PC-3 (cell line): ENCODE data around the gene CCDC34. TPM values are rescaled to one million over a fixed set of nuclear protein-coding genes. Genes with fewer than 3 reads are reported as not detected.

Source experiments
- ATAC-seq: fragments of 200-7000 bp; cut with Tn5 transposase; 2 replicates; pipeline ENCODE4 v1.9.1; 2020; ENCODE audit warnings: mild to moderate bottlenecking, moderate library complexity
- BruUV-seq: library from RNA; stranded (reverse); fragments of 400-500 nt; replicated peaks from 2 replicates; lab custom pipeline; 2021; lab: Mats Ljungman, UMichigan
- CTCF ChIA-PET: fragments of 300-600 bp; sonication (Branson Sonifier 250); formaldehyde crosslinking; loops from one replicate; lab custom pipeline; 2022; ENCODE audit warnings: antibody characterized with exemption; lab: Charles Lee
- POLR2A ChIA-PET: fragments of 300-600 bp; sonication (Branson Sonifier 250); formaldehyde crosslinking; loops from one replicate; lab custom pipeline; 2022; ENCODE audit warnings: antibody characterized with exemption; ENCODE audit not compliant: unreplicated experiment; lab: Charles Lee
- DNase-seq: peaks from one replicate; pipeline ENCODE4 v3.0.0-alpha.2; 2015
- H2AFZ ChIP-seq: fragments of 300-600 bp; sonication (generic); 2 replicates; pipeline ENCODE4 v1.6.0; 2016; ENCODE audit warnings: antibody characterized with exemption, low read length
- H3F3A ChIP-seq: fragments of 300-600 bp; sonication (generic); one replicate; pipeline ENCODE4 v1.6.0; 2017; ENCODE audit warnings: antibody characterized with exemption, low read length, control low read depth, mild to moderate bottlenecking; ENCODE audit not compliant: unreplicated experiment
- H3K27ac ChIP-seq: fragments of 300-600 bp; sonication (generic); 2 replicates; pipeline ENCODE4 v1.5.1; 2016; ENCODE audit warnings: mild to moderate bottlenecking, low read length
- H3K27me3 ChIP-seq: fragments of 300-600 bp; sonication (generic); 2 replicates; pipeline ENCODE4 v1.6.1; 2016; ENCODE audit warnings: low read length, mixed read lengths
- H3K36me3 ChIP-seq: fragments of 300-600 bp; sonication (generic); 2 replicates; pipeline ENCODE4 v1.6.1; 2016; ENCODE audit warnings: low read depth, mixed run types, low read length, mixed read lengths
- H3K4me1 ChIP-seq: fragments of 300-600 bp; sonication (generic); 2 replicates; pipeline ENCODE4 v1.5.1; 2016; ENCODE audit warnings: low read length; ENCODE audit not compliant: insufficient read depth
- H3K4me2 ChIP-seq: fragments of 300-600 bp; sonication (generic); 2 replicates; pipeline ENCODE4 v1.6.0; 2016; ENCODE audit warnings: low read length
- H3K4me3 ChIP-seq: fragments of 300-600 bp; sonication (generic); 2 replicates; pipeline ENCODE4 v1.5.1; 2016; ENCODE audit warnings: mild to moderate bottlenecking, low read length, mixed read lengths
- H3K79me2 ChIP-seq: fragments of 300-600 bp; sonication (generic); 2 replicates; pipeline ENCODE4 v1.6.1; 2017; ENCODE audit warnings: low read length, mixed read lengths
- H3K9ac ChIP-seq: fragments of 300-600 bp; sonication (generic); 2 replicates; pipeline ENCODE4 v1.6.0; 2016; ENCODE audit warnings: mild to moderate bottlenecking, low read length
- H3K9me2 ChIP-seq: fragments of 300-600 bp; sonication (generic); replicated peaks from 2 replicates; pipeline ENCODE4 v1.6.1; 2016; ENCODE audit warnings: mixed run types, low read length, mixed read lengths
- H3K9me3 ChIP-seq: fragments of 300-600 bp; sonication (generic); 2 replicates; pipeline ENCODE4 v1.6.1; 2016; ENCODE audit warnings: low read length, mixed read lengths
- H4K20me1 ChIP-seq: fragments of 300-600 bp; sonication (generic); 2 replicates; pipeline ENCODE4 v1.6.1; 2016; ENCODE audit warnings: low read length, mixed read lengths
- EZH2 ChIP-seq: fragments of 300-600 bp; sonication (generic); IDR thresholded peaks from one replicate; pipeline ENCODE4 v1.6.1; 2017; ENCODE audit warnings: antibody characterized with exemption, mild to moderate bottlenecking, low read length; ENCODE audit not compliant: unreplicated experiment
- EZH2phosphoT487 ChIP-seq: fragments of 300-600 bp; sonication (generic); IDR thresholded peaks from 2 replicates; pipeline ENCODE4 v1.6.1; 2018; ENCODE audit warnings: mild to moderate bottlenecking, antibody characterized with exemption, low read length, borderline replicate concordance
- intact Hi-C: fragments of 100-400 bp; cut with micrococcal nuclease; formaldehyde crosslinking; loops from 2 replicates; pipeline ENCODE4 v1.9.0; 2023
- total RNA-seq: library from RNA; depleted of rRNA; stranded (reverse); fragments of >200 nt; gene quantifications from 2 replicates; pipeline ENCODE4 v1.2.3, GENCODE V29; 2014
- TF ChIP-seq, protein P1 (sequence below): fragments of 300-600 bp; sonication (generic); conservative IDR thresholded peaks from 2 replicates; pipeline ENCODE4 v1.5.1; 2017; ENCODE audit warnings: antibody characterized with exemption, low read depth, mild to moderate bottlenecking, low read length

The CCDC34 gene
- total RNA-seq, 1 experiment from 2014 or later: 11.0 TPM

DNA sequence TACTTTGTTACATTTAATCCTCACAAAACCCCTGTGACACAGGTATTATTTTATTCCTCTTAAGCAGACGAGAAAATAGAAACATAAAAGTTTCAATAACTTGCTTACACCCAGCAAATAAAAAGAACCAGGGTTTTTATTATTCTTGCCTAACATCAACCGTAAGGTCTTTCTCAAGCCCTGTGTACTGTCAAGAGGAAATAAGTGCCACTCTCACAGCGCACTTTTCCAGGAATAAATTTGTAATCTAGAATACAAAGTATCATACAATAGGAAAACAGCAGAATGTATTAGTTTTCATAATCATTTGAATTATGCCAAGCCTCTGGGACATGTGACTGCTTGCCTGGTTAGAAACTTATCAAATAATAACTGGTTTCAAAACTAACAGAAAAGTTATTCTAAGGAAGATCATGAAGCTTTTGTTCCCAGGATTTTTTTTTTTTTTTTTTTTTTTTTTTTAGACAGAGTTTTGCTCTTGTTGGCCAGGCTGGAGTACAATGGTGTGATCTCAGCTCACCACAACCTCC is 7.4 kb downstream of the CCDC34 start:
- no peaks in the 10 kb centered on the region for H3K9me3 ChIP-seq
- intact Hi-C loops: no loop called here
- no peak overlapping the region for H3K9ac ChIP-seq
- DNase-seq (no peak), ATAC-seq (no peak)
- no peaks in the 10 kb centered on the region for H3K9me2 ChIP-seq
- no peaks in the 10 kb centered on the region for H4K20me1 ChIP-seq
- ChIA-PET CTCF (no interaction called here), POLR2A (no interaction called here)
- TF ChIP-seq EZH2 (no peak), EZH2phosphoT487 (no peak)
- TF ChIP-seq, protein P1, sequence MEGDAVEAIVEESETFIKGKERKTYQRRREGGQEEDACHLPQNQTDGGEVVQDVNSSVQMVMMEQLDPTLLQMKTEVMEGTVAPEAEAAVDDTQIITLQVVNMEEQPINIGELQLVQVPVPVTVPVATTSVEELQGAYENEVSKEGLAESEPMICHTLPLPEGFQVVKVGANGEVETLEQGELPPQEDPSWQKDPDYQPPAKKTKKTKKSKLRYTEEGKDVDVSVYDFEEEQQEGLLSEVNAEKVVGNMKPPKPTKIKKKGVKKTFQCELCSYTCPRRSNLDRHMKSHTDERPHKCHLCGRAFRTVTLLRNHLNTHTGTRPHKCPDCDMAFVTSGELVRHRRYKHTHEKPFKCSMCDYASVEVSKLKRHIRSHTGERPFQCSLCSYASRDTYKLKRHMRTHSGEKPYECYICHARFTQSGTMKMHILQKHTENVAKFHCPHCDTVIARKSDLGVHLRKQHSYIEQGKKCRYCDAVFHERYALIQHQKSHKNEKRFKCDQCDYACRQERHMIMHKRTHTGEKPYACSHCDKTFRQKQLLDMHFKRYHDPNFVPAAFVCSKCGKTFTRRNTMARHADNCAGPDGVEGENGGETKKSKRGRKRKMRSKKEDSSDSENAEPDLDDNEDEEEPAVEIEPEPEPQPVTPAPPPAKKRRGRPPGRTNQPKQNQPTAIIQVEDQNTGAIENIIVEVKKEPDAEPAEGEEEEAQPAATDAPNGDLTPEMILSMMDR: no peak
- H3K27ac ChIP-seq: no peak overlapping the region
- no TSS peak for BruUV-seq
- H3K4me3 ChIP-seq: no peak overlapping the region
- no peaks in the 10 kb centered on the region for H3K27me3 ChIP-seq
- H3F3A ChIP-seq: no peaks in the 10 kb centered on the region
- peaks cover 5% of the 10 kb centered on the region; the same call in 1 of the 2 replicates for H3K79me2 ChIP-seq
- no peak overlapping the region for H2AFZ ChIP-seq
- H3K36me3 ChIP-seq: no peaks in the 10 kb centered on the region
- H3K4me1 ChIP-seq: no peaks in the 10 kb centered on the region; the same call in 1 of the 2 replicates
- H3K4me2 ChIP-seq: no peak overlapping the region

- no TSS peak for BruUV-seq
- CTCF ChIA-PET: no interaction called here
- no peaks in the 10 kb centered on the region for H3K79me2 ChIP-seq
- TF ChIP-seq, protein P1: no peak
- no peak for TF ChIP-seq EZH2phosphoT487
- no peak for TF ChIP-seq EZH2
- DNase-seq (no peak), ATAC-seq (no peak)
- no peaks in the 10 kb centered on the region for H3K27me3 ChIP-seq
- H3K36me3 ChIP-seq: no peaks in the 10 kb centered on the region
- H3K4me1 ChIP-seq: no peaks in the 10 kb centered on the region
- no peak overlapping the region for H3K27ac ChIP-seq
- H3K9me2 ChIP-seq: no peaks in the 10 kb centered on the region
- POLR2A ChIA-PET: interaction anchor here (0.7 kb wide), 1 partner anchor 48 kb away, joined by 6 read pairs; no protein-coding TSS in a partner anchor
- no peak overlapping the region for H3K9ac ChIP-seq
- H2AFZ ChIP-seq: no peak overlapping the region
- H3K4me3 ChIP-seq: no peak overlapping the region
- intact Hi-C loops: no loop called here
- no peaks in the 10 kb centered on the region for H3K9me3 ChIP-seq
- no peaks in the 10 kb centered on the region for H3F3A ChIP-seq
- no peaks in the 10 kb centered on the region for H4K20me1 ChIP-seq
- no peak overlapping the region for H3K4me2 ChIP-seq
Observed at GRCh38 chr11:27354359-27354965, 8.6 kb downstream of the CCDC34 start.

- H3K4me2 ChIP-seq: no peak overlapping the region
- H3K4me1 ChIP-seq: 0 out of 2 replicates have a peak, but pooled peaks cover under 1% of the 10 kb centered on the region
- H3F3A ChIP-seq: no peaks in the 10 kb centered on the region
- ChIA-PET POLR2A (interaction anchor here (0.7 kb wide), 1 partner anchor 49 kb away, joined by 6 read pairs; no protein-coding TSS in a partner anchor), CTCF (no interaction called here)
- H3K9me3 ChIP-seq: no peaks in the 10 kb centered on the region
- H3K4me3 ChIP-seq: no peak overlapping the region
- no peak overlapping the region for H3K9ac ChIP-seq
- no TSS peak for BruUV-seq
- H3K9me2 ChIP-seq: no peaks in the 10 kb centered on the region
- intact Hi-C loops: no loop called here
- TF ChIP-seq EZH2phosphoT487: no peak
- TF ChIP-seq, protein P1: no peak
- TF ChIP-seq EZH2: no peak
- no peak overlapping the region for H2AFZ ChIP-seq
- ATAC-seq (no peak), DNase-seq (no peak)
- no peaks in the 10 kb centered on the region for H3K27me3 ChIP-seq
- H3K79me2 ChIP-seq: no peaks in the 10 kb centered on the region
- H4K20me1 ChIP-seq: no peaks in the 10 kb centered on the region
- H3K27ac ChIP-seq: no peak overlapping the region
- no peaks in the 10 kb centered on the region for H3K36me3 ChIP-seq
Observed at GRCh38 chr11:27353593-27354358, 9.2 kb downstream of the CCDC34 start.
